ENCODE data around the gene NID2.

NID2 gene

DNA sequence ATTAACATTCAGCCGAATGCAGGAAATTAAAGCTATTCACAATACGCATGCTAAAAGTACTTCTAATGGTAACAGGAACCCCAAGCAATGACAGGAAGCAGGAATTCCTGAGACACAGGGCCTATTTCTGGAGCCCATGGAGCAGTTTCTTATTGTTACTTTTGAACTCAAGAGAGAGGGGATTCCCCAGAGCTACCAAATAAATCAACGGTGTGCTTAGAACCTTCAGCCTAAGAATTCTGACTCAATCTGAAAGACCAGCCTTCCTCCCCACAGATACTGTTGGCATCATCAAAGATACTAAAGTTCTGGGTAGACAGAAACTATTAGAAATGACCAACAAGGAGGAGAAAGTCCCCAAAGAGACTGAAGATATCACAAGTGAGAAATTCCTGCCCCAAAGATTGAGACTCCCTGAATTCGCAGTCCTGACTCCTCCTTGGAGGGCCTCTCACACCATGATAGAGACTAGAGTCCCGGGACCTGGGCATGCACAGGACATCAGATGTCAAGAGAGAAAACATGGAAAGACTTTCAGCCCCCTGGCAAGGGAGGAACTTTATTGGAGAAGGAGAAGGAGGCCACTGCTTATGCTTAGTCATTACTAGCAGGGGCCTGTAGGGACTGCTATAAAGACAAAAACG lies 46.8 kb downstream of the NID2 start:
- DNase-seq, result peak; percentile 78

DNA sequence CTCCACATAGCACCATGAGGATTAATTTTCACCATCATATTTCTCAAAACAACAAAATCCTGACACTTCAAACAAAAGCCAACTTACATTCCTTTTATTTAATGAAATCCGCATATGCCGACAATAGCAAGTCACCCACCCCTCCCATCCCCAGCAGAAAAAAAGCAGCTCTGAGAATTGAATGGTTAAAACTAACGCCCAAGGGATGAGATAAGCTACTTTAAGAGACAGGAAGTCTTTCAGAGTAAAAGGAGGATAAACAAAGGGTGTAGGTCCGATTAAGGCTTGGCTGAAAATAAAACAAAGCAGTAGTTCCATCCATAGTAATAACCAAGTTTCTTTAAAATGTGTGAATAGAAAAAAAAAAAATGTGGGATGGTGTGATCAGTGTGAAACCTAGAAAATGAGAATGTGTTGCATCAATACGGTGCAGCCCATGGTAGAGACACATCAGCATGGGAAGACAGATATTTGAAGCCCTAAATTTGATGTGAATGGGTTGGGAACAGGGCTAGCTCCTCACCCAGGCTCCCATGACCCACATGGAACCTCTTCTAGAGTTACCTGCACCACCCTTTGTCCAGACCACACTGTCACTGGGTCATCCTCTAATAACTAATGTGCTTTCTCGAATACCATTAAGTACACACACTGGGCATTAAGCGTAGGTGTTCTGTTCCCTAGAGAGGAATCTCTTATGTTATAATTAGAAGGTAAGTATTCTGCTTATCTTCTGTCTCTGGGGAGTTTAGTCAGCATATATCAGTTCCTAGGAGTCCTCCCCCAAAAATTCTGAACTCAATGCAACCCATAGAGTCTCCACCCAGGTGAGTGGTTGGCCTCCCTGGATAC lies 47.8 kb downstream of the NID2 start:
- no peak for DNase-seq

DNA sequence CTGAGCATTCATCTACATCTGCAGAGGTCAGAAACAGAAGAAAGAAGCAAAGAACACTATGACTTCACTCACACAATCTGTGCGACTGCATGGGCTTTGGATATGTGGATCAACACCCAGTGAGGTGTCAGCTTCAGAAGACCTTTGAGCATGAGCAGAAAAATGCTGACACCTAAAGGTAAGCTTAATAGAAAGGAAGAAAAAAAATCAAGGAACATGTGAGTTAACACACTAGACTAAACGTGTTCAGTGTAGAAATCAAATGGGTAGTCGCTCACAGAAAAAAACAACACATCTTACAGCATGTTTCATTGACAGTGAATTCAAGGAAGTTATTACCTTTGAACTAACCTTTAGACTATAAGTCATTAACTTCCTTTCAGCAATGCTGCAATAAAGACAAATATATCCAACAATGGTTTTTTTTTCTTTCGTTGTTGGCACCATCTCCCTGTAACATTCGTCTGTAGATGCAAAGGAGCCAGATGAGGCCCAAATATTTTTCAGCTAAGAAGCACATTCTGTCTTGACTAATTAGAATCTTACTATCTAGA lies 48.6 kb downstream of the NID2 start:
- DNase-seq, result no peak

DNA sequence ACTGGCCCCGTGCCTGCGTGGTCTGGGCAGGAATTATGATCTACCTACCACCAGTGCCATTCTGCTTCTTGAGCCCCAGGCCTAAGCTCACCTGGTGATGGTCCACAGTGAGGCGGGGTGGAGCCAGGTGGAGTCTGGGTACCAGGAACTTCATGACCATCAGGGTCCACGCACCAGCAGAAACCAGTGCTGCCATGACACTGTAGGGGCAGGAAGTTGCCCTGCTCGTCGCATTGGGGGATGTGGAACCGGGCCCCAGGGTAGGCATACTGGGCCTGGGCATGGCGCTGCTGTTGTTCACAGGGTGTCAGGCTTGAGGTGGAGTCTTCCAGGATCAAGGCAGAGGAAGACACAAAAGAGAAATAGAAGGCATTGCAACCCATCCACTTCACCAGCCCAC lies 49.9 kb downstream of the NID2 start:
- DNase-seq, result no peak

DNA sequence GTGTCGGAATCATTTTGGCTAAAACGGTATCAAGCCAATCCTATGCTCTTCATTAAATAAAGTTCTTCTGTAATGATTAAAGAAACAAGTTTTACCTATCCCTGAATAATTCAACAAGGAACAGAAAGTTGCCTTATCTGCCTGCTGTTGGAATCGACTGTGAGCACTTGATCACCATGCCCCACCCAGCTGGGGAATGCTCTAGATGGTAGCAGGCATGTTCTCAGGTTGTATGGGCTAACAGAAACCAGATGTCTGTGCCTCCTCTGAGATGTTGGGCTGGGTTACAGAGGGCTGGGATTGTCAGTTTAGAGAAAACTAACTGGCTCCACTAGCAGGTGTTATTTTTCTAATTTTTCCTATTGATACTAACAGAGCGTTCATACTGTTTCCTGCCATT lies 50.6 kb downstream of the NID2 start:
- no peak for DNase-seq

DNA sequence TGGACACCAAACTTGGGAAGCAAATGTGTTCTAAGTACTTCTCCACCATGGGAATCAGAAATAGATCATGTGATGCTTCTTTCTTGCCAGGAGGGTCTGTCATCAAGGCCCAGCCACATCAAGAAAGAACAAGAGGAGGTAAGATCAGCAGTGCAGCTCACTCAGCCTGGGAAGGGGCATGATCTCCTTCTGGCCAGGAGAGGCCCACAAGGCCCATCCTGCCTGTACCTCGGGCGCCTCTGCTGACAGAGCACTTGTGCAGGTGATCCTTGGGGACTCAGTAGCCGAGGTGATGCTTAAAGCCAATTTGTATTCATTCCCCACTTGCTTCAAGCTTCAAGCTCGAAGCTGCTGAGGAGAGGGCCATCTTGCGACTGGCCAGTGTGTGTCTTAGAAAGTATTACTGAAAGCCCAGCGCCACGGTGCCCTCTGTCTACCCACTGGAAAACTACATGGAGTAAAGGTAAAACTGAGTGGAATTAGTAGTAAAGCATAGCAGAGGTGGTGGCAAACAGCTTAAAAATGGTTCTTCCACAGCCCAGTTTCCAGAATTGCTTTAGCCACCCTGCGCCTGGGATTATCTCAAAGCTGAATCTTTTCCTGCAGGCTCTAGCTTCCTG lies 53.3 kb downstream of the NID2 start:
- no peak for DNase-seq

DNA sequence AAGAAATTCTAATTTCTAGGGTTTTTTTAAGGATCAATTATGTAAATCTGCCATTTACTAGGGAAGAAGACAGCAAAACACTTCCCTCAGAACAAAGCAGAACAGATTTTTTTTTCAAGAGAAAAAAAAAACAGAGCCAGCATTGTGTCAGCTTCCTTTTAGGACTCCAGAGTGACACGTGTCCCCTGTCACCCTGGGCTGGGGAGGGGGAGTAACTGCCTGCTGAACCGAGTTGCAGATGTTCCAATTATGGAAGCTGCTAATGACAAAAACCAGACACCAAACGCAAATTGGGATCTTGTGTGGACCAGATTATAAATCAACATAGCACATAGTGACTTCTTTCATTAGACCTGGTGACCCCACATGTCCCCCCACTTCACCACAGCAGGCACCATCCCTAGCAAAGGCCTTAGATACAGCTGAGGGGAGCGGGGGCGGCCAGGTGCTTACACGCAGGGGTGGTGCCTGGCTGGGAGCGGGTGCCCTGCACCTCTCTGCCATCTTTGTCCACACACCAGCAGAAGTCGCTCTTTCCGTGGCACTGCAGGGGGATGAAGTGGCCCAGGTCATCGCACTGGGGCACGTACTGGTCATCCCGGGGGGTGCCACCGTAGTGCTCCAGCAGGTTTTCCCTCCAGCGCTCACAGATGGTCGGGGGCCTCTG lies 54.1 kb downstream of the NID2 start:
- DNase-seq, result no peak

DNA sequence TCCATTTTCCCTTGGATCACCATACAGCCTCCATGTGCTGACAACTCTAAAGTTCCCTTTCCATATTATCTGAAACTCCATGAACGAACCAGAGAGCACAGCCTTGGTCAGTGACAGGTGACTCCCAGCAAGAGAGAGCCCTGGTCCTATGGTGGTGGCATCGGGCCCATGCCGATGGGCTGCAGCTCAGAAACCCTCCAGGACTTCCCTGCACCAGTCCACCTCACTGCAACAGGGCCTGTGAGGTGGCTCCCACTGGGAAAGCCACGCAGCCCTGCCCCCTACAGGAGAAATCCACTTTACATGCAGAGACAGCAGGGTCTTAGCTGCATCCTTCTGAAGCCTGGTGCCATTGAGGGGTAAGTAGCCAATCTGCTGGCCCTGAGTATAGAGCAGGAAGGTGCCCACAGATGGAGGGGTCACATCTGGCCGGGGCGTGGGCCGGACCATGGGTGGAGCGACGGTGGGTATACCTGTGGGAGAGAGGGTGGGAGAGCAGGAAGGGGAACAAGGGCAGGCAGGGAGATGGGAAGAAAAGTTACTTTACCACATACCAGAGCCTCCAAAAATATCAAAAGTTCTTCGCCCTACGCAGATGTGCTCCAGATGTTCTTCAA lies 54.8 kb downstream of the NID2 start:
- no peak for DNase-seq

DNA sequence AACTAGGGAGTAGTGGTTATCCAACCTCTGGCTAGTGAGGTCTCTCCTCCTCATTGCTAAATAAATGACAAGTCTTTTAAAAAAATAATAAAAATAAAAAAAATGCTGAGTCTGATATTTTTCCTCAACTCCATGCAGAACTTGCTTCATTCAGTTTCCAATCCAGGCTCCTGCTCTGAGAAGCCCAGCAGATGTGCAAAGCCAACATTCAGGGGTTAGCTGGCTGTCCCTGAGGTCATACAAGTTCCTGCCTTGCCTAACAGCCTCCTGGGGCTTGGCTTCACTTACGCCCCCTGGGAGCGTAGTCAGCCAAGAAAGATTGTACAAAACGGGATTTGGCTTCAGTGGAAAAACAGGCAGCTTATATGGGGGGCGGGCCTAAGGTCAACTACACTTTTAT lies 56.2 kb downstream of the NID2 start:
- no peak for DNase-seq

DNA sequence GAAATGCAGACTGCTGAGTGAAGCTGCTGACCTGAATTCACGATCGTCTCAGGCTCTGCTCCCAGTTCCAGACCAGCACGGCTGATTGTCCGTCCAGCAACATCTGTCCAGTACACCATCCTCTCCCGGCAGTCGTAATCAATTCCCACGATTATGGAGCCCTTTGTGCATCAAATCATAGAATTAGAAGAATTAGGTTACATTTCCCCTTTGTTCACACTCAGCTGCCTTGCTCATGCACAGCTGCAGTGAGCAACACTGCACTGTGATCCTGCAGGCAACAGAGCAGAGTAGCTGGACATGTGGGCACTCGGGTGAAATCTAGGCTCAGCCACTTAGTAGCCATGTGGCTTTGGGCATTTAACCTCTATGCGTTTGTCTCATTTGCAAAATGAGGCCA lies 57.3 kb downstream of the NID2 start:
- no peak for DNase-seq

DNA sequence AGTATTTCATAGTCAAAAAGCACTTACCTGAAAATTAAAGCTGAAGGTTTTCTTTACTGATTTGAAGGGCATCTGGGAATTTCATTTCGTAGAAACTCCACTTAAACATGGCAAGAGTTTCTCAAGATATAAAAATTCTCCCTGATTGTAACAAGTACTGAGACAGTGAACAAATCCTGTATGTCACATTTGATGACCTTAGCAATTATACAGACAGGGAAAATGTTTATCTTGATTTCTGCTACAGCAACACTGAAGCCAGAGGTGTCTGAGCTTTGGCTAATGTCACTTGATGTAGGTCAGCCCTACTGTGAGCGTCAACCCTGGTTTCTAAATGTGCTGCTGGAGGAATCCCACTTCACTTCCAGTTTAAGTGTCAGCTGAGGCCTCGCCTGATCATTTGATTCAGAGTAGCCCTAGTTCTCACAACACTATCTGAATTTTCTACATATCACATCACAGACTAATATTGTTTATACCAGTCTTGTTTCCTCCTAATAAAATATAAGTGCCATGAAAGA lies 58.6 kb downstream of the NID2 start:
- DNase-seq, result no peak

DNA sequence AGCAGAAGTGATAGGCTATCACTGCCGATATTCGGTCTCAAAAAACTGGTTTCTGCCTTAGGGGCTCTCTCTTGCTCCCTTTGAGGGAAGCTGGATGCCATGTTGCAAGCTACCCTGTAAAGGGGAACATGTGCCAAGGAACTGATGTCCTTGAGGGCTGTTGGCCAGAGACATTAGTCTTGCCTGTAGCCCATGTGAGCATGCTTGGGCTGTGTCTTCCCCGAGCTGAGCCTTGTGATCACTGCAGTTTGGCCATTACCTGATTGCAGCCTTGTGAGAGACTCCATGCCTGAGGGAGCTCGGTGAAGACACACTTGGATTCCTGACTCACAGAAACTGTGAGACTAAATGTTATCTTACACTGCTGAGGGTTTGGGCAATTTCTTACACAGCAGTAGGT lies 60.7 kb downstream of the NID2 start:
- no peak for DNase-seq

DNA sequence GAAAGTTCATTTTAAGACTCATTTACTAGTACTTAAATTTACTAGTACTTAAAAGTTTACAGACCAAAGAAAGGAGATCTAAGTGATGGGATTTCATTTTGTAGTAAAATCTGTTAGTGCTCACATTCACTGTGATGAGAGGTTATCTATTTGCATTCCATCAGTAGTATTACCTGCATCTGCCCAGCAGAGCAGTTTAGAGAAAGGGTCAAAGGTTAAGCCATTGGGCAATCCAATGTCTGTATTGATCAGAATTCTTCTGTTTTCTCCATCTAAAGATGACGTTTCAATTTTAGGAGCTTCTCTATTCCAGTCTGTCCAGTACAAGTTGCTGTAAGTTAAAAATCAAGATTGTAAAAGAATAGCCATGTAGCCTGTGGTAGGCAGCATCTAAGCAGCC lies 61.2 kb downstream of the NID2 start:
- DNase-seq, result no peak

DNA sequence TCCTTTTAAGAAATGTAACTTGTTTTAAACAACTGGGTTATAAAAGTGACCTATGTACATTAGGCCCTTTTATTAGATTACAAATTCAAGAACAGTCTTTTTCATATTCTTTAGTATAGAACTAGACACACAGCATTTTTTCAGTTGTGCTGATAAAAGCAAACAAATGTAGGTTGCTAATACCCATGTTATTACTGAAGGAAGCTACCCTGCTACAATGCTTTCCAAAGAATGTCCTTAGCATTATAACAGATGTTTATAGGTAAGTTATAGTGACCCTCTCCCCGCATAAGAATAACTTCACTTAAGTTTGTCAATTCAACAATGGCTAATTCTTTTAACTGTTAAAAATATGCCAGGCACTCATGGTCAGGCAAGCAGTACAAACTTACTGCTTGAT lies 61.6 kb downstream of the NID2 start:
- DNase-seq, result no peak

DNA sequence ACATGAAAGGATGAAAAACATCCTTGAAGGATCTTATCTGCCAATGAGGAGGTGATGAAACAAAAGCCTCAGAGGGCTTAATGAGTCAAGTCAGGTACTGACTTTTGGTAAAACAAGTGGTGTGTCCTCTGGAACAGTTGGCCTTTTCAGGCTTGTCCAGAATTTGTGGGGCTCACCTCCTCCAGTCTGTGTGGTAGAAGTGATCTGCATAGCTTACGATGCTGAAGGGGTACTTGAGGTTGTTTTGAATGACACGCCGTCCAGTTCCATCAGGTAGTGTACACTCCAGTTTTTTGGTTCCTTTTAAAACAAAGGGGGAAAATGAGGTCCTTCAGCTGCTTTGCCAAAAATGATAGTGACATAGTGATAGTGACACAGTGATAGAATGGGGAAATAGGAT lies 62.5 kb downstream of the NID2 start:
- DNase-seq, result no peak

DNA sequence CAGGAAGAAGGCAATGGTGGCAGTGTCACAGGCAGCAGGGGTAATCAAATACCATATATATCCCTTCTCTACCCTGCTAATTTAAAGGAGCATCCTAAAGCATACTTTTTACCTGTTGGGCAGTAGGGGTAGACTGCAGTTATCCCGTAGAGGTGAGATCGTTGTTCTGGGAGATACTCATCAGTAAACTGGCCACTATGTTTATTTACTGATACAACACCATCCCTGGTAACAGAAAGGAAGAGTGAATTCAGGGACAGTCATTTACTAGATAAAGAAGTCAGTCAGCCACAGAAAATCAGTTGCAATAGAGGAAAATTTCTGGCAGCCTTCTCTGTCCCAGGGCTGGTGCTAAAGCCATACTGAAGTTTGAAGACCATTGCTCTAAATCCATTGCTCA lies 63.2 kb downstream of the NID2 start:
- no peak for DNase-seq

DNA sequence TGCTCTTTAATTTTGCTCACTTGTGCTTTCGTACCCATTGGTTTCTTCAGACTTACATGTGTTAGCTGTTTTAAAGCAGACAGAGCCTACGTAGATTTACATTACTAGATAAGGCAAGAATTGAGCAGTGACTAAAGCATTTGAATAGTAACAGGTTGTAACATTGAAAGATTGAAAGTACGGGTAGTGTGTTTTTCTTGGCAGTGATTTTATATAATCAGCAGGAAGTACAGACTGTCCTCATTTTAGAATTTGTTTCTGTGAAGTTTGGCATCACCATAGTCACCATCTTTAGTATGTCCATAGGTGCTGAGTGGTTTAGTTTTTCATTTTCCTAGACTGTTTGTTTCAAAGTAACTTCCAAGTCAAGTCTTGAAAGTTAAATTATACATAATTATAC lies 65.5 kb downstream of the NID2 start:
- no peak for DNase-seq

DNA sequence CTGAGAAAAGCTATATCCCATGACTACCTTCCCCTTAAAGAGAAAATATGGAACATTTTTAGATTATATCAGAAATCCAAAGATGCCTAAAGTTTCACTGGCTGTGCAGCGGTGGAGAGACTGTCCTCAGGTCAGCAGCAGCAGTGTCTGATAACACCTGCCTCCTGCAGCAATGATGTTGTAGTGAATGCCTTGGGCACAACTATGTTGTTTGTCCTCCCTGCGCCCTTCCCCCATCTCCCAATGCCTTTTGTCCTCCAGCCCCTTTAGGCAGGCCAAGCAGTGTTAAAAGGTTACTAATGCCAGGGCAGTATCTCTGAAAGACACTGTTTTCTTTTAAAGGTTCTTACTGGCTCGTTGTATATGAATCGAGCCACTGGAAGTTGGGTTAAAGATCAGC lies 66.3 kb downstream of the NID2 start:
- DNase-seq, result no peak

DNA sequence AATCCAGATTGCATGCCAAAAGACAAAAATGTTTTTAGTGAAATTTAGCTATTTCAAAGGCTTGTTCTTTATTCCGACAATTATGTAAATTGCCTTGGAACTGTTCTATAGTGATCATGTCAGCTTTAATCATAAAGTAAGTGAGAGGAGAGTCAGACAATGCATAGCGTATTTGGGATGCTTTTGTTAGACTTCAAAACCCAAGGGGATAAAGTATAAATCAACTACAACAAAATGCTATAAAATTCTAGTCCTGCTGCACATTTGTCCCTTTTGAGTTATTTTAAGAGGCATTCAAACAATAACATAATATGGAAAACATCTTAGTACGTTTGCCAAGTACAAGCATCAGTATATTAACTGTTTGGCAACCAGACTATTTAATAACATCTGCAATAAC lies 68.2 kb downstream of the NID2 start:
- no peak for DNase-seq

DNA sequence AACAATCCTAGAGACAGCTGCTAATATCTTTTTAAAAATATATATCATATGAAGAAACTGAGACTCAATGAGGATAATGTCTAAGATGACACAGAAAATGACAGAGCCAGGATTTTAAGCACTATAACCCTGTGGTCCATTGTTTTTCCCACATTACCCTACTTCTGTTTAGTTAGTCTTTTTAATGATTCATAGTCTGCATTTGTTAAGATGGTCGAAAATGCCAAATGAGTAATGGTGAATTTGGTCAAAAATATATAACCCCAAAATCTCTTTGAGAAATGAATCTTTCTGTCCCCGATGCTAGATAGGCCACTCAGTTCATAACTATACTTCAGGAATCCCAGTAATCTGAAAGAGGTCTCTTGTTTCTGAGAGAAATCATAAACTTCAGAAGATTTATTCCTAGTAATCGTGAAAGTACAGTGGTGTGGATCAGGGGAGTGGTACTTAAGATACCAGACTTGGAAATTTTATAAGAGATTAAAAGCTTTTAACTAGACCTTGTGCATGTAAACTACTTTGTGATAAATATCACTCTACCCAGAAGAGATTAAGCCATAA lies 68.8 kb downstream of the NID2 start:
- no peak for DNase-seq

DNA sequence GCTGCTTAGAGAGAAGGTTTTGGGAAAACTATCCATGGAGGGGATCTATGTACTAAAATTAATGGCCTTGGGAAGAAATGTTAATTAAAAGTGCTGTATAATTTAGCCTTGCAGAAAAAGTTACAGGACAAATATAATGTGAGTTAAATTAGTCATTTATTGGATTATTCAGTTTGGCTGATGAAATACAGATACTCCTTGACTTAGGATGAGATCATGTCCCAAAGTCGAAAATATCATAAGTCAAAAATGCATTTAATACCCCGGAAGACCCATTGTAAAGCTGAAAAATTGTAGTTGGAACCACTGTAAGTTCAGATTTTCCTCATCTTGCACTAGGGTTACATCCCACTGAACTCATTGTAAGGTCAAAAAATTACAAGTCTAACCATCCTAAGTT lies 69.8 kb downstream of the NID2 start:
- DNase-seq, result no peak

DNA sequence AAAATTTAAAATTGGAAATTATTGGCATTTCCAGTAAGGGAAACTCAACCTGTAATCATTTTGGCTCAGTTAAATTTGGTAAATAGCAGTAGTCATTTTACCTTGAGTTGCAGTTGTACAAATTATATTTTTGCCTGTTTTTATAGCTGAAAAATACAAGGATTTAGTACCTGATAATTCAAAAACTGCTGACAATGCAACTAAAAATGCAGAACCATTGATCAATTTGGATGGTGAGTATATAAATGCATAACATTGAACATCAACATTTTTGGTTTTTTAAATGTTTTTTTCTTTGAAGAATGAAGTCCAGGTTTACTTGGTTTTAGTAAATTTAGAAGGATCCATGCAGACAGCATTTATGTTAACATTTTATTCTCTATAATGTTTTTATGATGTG lies 70.5 kb downstream of the NID2 start:
- DNase-seq, result no peak

All from activated CD4-positive, alpha-beta T cell treated with anti-CD3 and anti-CD28 coated beads, Interleukin-2, Interleukin-6, amounts not matched to agents 100 ng/mL and 50 ng/mL, durations not matched to agents 16 hours and 8 hours (primary cell).